Sigmoid colon (tissue), 7 donors: Measurements from ENCODE around the gene PEAR1. TPM values are rescaled to one million over a fixed set of nuclear protein-coding genes. Genes with fewer than 3 reads are reported as not detected.

ENCODE experiments used
- DNase-seq: peaks from one replicate; pipeline ENCODE4 v3.0.0-alpha.2; 2019
- H3K27ac ChIP-seq, 4 donors: fragments of 200-600 bp; sonication (generic); one replicate each; pipeline ENCODE4 v1.5.1; 2016 to 2019; ENCODE audit warnings: mild to moderate bottlenecking in 1 of 4
- H3K27me3 ChIP-seq, 3 donors: fragments of 200-600 bp; sonication (generic); one replicate each; pipeline ENCODE4 v1.5.1; 2019; ENCODE audit warnings: mild to moderate bottlenecking in 1 of 3
- H3K36me3 ChIP-seq, 4 donors: fragments of 200-600 bp; sonication (generic); one replicate each; pipeline ENCODE4 v1.5.1; 2016 to 2019
- H3K4me1 ChIP-seq, 4 donors: fragments of 200-600 bp; sonication (generic); one replicate each; pipeline ENCODE4 v1.5.1; 2017 to 2019
- H3K4me3 ChIP-seq, 4 donors: fragments of 200-600 bp; sonication (generic); one replicate each; pipeline ENCODE4 v1.5.1; 2017 to 2019; ENCODE audit warnings: mild to moderate bottlenecking in 2 of 4, moderate library complexity in 1 of 4
- H3K9me3 ChIP-seq, 4 donors: fragments of 200-600 bp in 3 of 4; sonication (generic) in 3 of 4; one replicate each; pipeline versions ENCODE4 v1.5.1 to v1.6.1; 2013 to 2019
- CTCF ChIP-seq, 4 experiments: fragments of 450-650 bp in 3 of 4; fragments of 200-600 bp in 1 of 4; IDR thresholded peaks; one replicate each; pipeline ENCODE4 v1.5.1; 2016 to 2019; ENCODE audit warnings: antibody characterized with exemption in 4 of 4, mild to moderate bottlenecking in 3 of 4, moderate library complexity in 2 of 4
- EP300 ChIP-seq, 4 donors: sonication (generic); formaldehyde crosslinking; IDR thresholded peaks; one replicate each; pipeline ENCODE4 v1.6.1; 2017; ENCODE audit warnings: antibody characterized with exemption in 4 of 4
- POLR2A ChIP-seq, 2 donors: fragments of 450-650 bp; IDR thresholded peaks; one replicate each; pipeline ENCODE4 v1.6.1; 2016; ENCODE audit warnings: antibody characterized with exemption in 2 of 2, mild to moderate bottlenecking in 2 of 2, moderate library complexity in 2 of 2
- POLR2AphosphoS5 ChIP-seq, 4 donors: sonication (generic); formaldehyde crosslinking; IDR thresholded peaks; one replicate each; pipeline ENCODE4 v1.6.1; 2017; ENCODE audit warnings: antibody characterized with exemption in 4 of 4
- WGBS, 2 donors: extraction: QIAGEN DNeasy Blood & Tissue Kit; methylation state at CpG; one replicate each; pipeline ENCODE4 v1.1.7; 2013; 5-methylcytosine and 5-hydroxymethylcytosine counted together
- intact Hi-C: fragments of 100-400 bp; cut with DNase I; formaldehyde crosslinking; loops from one replicate; pipeline ENCODE4 v1.15.1; 2023
- polyA plus RNA-seq, 3 donors: library from polyadenylated mRNA; stranded (reverse); fragments of 200-250 nt; gene quantifications; one replicate each; pipeline ENCODE4 v1.2.3, GENCODE V29; 2013
- total RNA-seq, 4 donors: library from RNA; depleted of rRNA; stranded (reverse); fragments of >200 nt; gene quantifications; one replicate each; pipeline ENCODE4 v1.1.0, GENCODE V29; 2016
- donor health status: healthy with polysubstance abuse.
- donor health status: Bipolar disorder and iron deficiency.
- donor health status: healthy.

Gene PEAR1
- total and polyA plus RNA-seq, 7 donors, result under 0.01 to 8.3 (median 3.8) TPM

- intact Hi-C loops, result no loop called here
- H3K9me3 ChIP-seq, result no peaks in the 10 kb centered on the region
- H3K27me3 ChIP-seq, result peaks cover 0 to 39% (median 0%) of the 10 kb centered on the region in 3 donors
These were observed 12.4 kb upstream of the PEAR1 start for GRCh38 chr1:156881101-156881500.

GRCh38 chr1:156881663-156882062, 11.9 kb upstream of the PEAR1 start:
- H3K4me1 ChIP-seq, result no peaks in the 10 kb centered on the region
- no peak overlapping the region for H3K27ac ChIP-seq
- intact Hi-C loops, result no loop called here
- H3K4me3 ChIP-seq, result no peak overlapping the region
- H3K9me3 ChIP-seq, result no peaks in the 10 kb centered on the region
- WGBS, 2 donors, result 26 to 67% methylated on average over 4 of the region's 4 CpGs
- DNase-seq, result no peak
- TF ChIP-seq EP300 (IDR thresholded peaks at IDR 0.05) (no peak), POLR2A (IDR thresholded peaks at IDR 0.05) (no peak), POLR2AphosphoS5 (IDR thresholded peaks at IDR 0.05) (no peak), CTCF (IDR thresholded peaks at IDR 0.05) (no peak)
- no peaks in the 10 kb centered on the region for H3K36me3 ChIP-seq
- H3K27me3 ChIP-seq, result peaks cover 0 to 34% (median 0%) of the 10 kb centered on the region in 3 donors

More at GRCh38 chr1:156881101-156881500, 12.4 kb upstream of the PEAR1 start:
- DNase-seq, result no peak
- Histone ChIP-seq H3K4me3 (no peak overlapping the region), H3K27ac (no peak overlapping the region), H3K36me3 (no peaks in the 10 kb centered on the region), H3K4me1 (no peaks in the 10 kb centered on the region)
- TF ChIP-seq POLR2A (IDR thresholded peaks at IDR 0.05) (no peak), CTCF (IDR thresholded peaks at IDR 0.05) (no peak), EP300 (IDR thresholded peaks at IDR 0.05) (no peak), POLR2AphosphoS5 (IDR thresholded peaks at IDR 0.05) (no peak)
- 69 to 70% methylated on average over 10 of the region's 10 CpGs for WGBS, 2 donors

- H3K4me3 ChIP-seq, result no peak overlapping the region
- no peak for DNase-seq
- no peak for TF ChIP-seq EP300 (IDR thresholded peaks at IDR 0.05)
- no peak for TF ChIP-seq POLR2AphosphoS5 (IDR thresholded peaks at IDR 0.05)
- no peak for TF ChIP-seq POLR2A (IDR thresholded peaks at IDR 0.05)
- no peak for TF ChIP-seq CTCF (IDR thresholded peaks at IDR 0.05)
- no peaks in the 10 kb centered on the region for H3K9me3 ChIP-seq
- intact Hi-C loops, result no loop called here
- H3K36me3 ChIP-seq, result no peaks in the 10 kb centered on the region
- 59 to 82% methylated on average over 3 of the region's 3 CpGs for WGBS, 2 donors
- peaks cover 0 to 31% (median 0%) of the 10 kb centered on the region in 3 donors for H3K27me3 ChIP-seq
- no peaks in the 10 kb centered on the region for H3K4me1 ChIP-seq
- no peak overlapping the region for H3K27ac ChIP-seq
These were observed 11.0 kb upstream of the PEAR1 start for GRCh38 chr1:156882543-156882942.

- no peak for TF ChIP-seq EP300 (IDR thresholded peaks at IDR 0.05)
- TF ChIP-seq POLR2A (IDR thresholded peaks at IDR 0.05), result no peak
- TF ChIP-seq POLR2AphosphoS5 (IDR thresholded peaks at IDR 0.05), result no peak
- no peak for TF ChIP-seq CTCF (IDR thresholded peaks at IDR 0.05)
- DNase-seq, result no peak
- Histone ChIP-seq H3K9me3 (no peaks in the 10 kb centered on the region), H3K27ac (no peak overlapping the region), H3K27me3 (peaks cover 0 to 22% (median 0%) of the 10 kb centered on the region in 3 donors), H3K4me3 (no peak overlapping the region), H3K4me1 (no peaks in the 10 kb centered on the region), H3K36me3 (no peaks in the 10 kb centered on the region)
- intact Hi-C loops, result no loop called here
- WGBS, 2 donors, result 45 to 76% methylated on average over 7 of the region's 7 CpGs
These were observed 9.6 kb upstream of the PEAR1 start for GRCh38 chr1:156883919-156884318.

- TF ChIP-seq CTCF (IDR thresholded peaks at IDR 0.05), result no peak
- no peak for TF ChIP-seq POLR2AphosphoS5 (IDR thresholded peaks at IDR 0.05)
- no peak for TF ChIP-seq EP300 (IDR thresholded peaks at IDR 0.05)
- no peak for TF ChIP-seq POLR2A (IDR thresholded peaks at IDR 0.05)
- Histone ChIP-seq H3K4me1 (no peaks in the 10 kb centered on the region), H3K4me3 (no peak overlapping the region), H3K9me3 (no peaks in the 10 kb centered on the region), H3K27ac (no peak overlapping the region), H3K27me3 (peaks cover 0 to 21% (median 0%) of the 10 kb centered on the region in 3 donors), H3K36me3 (no peaks in the 10 kb centered on the region)
- intact Hi-C loops, result no loop called here
- WGBS, 2 donors, result 65 to 67% methylated on average over 10 of the region's 10 CpGs
- no peak for DNase-seq
These were observed 8.8 kb upstream of the PEAR1 start for GRCh38 chr1:156884560-156885184.
